Smooth muscle cell (in vitro differentiated cells): ENCODE measurements around the gene PPP2R2B. TPM values are rescaled to one million over a fixed set of nuclear protein-coding genes. Genes with fewer than 3 reads are reported as not detected.

Experiments used
- DNase-seq: peaks from one replicate; lab custom pipeline; 2025; ENCODE audit not compliant: unreplicated experiment; lab: John Stamatoyannopoulos, UW
- H2AFZ ChIP-seq: fragments of 200-600 bp; sonication (generic); 2 replicates; pipeline ENCODE4 v1.6.0; 2016; ENCODE audit warnings: antibody characterized with exemption, low read depth, mild to moderate bottlenecking
- H3F3A ChIP-seq: fragments of 200-600 bp; sonication (generic); 2 replicates; pipeline ENCODE4 v1.6.0; 2017; ENCODE audit warnings: antibody characterized with exemption, low read depth
- H3K27ac ChIP-seq: fragments of 200-600 bp; sonication (generic); 2 replicates; pipeline ENCODE4 v1.5.1; 2016; ENCODE audit warnings: low read depth, mild to moderate bottlenecking
- H3K27me3 ChIP-seq: fragments of 200-600 bp; sonication (generic); 2 replicates; pipeline ENCODE4 v1.6.1; 2016; ENCODE audit warnings: low read depth, mild to moderate bottlenecking
- H3K36me3 ChIP-seq: fragments of 200-600 bp; sonication (generic); 2 replicates; pipeline ENCODE4 v1.5.1; 2016; ENCODE audit warnings: low read depth
- H3K4me1 ChIP-seq: fragments of 200-600 bp; sonication (generic); 2 replicates; pipeline ENCODE4 v1.5.1; 2016; ENCODE audit warnings: low read depth
- H3K4me2 ChIP-seq: fragments of 200-600 bp; sonication (generic); 2 replicates; pipeline ENCODE4 v1.6.0; 2016; ENCODE audit warnings: mild to moderate bottlenecking
- H3K4me3 ChIP-seq: fragments of 200-600 bp; sonication (generic); 2 replicates; pipeline ENCODE4 v1.5.1; 2016; ENCODE audit warnings: mild to moderate bottlenecking
- H3K79me2 ChIP-seq: fragments of 200-600 bp; sonication (generic); 2 replicates; pipeline ENCODE4 v1.6.0; 2016; ENCODE audit warnings: low read depth, mild to moderate bottlenecking
- H3K9ac ChIP-seq: fragments of 200-600 bp; sonication (generic); 2 replicates; pipeline ENCODE4 v1.6.0; 2016; ENCODE audit warnings: low read depth
- H3K9me3 ChIP-seq: fragments of 200-600 bp; sonication (generic); replicated peaks from 2 replicates; pipeline ENCODE4 v1.5.1; 2016; ENCODE audit warnings: low read depth
- H4K20me1 ChIP-seq: fragments of 200-600 bp; sonication (generic); 2 replicates; pipeline ENCODE4 v1.6.0; 2016; ENCODE audit warnings: low read depth
- CTCF ChIP-seq: fragments of 200-600 bp; sonication (generic); IDR thresholded peaks from 2 replicates; pipeline ENCODE4 v1.5.1; 2017; ENCODE audit warnings: borderline replicate concordance, mild to moderate bottlenecking, antibody characterized with exemption; ENCODE audit not compliant: insufficient read depth, poor library complexity, severe bottlenecking
- WGBS: methylation state at CpG from one replicate; pipeline ENCODE4 v1.1.7; 2016; ENCODE audit warnings: low lambda C conversion rate; 5-methylcytosine and 5-hydroxymethylcytosine counted together
- polyA plus RNA-seq: library from polyadenylated mRNA; unstranded; fragments of >200 nt; fragmentation: Nextera tagmentation; extraction: Ambion mirVana; gene quantifications from 2 replicates; pipeline ENCODE4 v1.2.1, GENCODE V29; 2016
- total RNA-seq: library from RNA; depleted of rRNA; stranded (reverse); fragments of >200 nt; gene quantifications from 2 replicates; pipeline ENCODE4 v1.2.3, GENCODE V29; 2014

Gene PPP2R2B
- total and polyA plus RNA-seq, 2 experiments from 2014 or later: 0.89 to 2.2 TPM

GRCh38 chr5:146703499-146703898, 175.1 kb downstream of the PPP2R2B start:
- no peaks in the 10 kb centered on the region for H3F3A ChIP-seq
- H3K36me3 ChIP-seq: no peaks in the 10 kb centered on the region
- H3K9me3 ChIP-seq: no peaks in the 10 kb centered on the region
- H3K27me3 ChIP-seq: no peaks in the 10 kb centered on the region
- no peaks in the 10 kb centered on the region for H3K79me2 ChIP-seq
- H2AFZ ChIP-seq: no peak overlapping the region
- no peak for DNase-seq
- no peak for TF ChIP-seq CTCF
- no peaks in the 10 kb centered on the region for H4K20me1 ChIP-seq
- H3K4me3 ChIP-seq: no peak overlapping the region
- peak overlapping the region; percentile 33 for H3K27ac ChIP-seq
- H3K4me2 ChIP-seq: no peak overlapping the region
- peaks cover 11% of the 10 kb centered on the region for H3K4me1 ChIP-seq
- no peak overlapping the region for H3K9ac ChIP-seq

- H3K27ac ChIP-seq: no peak overlapping the region
- H3K79me2 ChIP-seq: no peaks in the 10 kb centered on the region
- no peak overlapping the region for H2AFZ ChIP-seq
- no peaks in the 10 kb centered on the region for H4K20me1 ChIP-seq
- H3K4me1 ChIP-seq: peaks cover 11% of the 10 kb centered on the region
- no peaks in the 10 kb centered on the region for H3K9me3 ChIP-seq
- 85% methylated on average over 6 of the region's 6 CpGs for WGBS
- no peaks in the 10 kb centered on the region for H3K36me3 ChIP-seq
- H3K4me2 ChIP-seq: no peak overlapping the region
- no peak overlapping the region for H3K9ac ChIP-seq
- no peak for TF ChIP-seq CTCF
- no peaks in the 10 kb centered on the region for H3K27me3 ChIP-seq
- H3F3A ChIP-seq: no peaks in the 10 kb centered on the region
- no peak overlapping the region for H3K4me3 ChIP-seq
- no peak for DNase-seq
These were observed 178.7 kb downstream of the PPP2R2B start for GRCh38 chr5:146699664-146700418.

GRCh38 chr5:146699138-146699537, 179.4 kb downstream of the PPP2R2B start:
- no peak overlapping the region for H3K9ac ChIP-seq
- H3K27me3 ChIP-seq: no peaks in the 10 kb centered on the region
- 48% methylated on average over 3 of the region's 3 CpGs for WGBS
- H3K4me3 ChIP-seq: no peak overlapping the region
- no peak overlapping the region for H3K4me2 ChIP-seq
- H3K9me3 ChIP-seq: no peaks in the 10 kb centered on the region
- H3K27ac ChIP-seq: no peak overlapping the region
- H3K36me3 ChIP-seq: no peaks in the 10 kb centered on the region
- no peaks in the 10 kb centered on the region for H4K20me1 ChIP-seq
- no peak for TF ChIP-seq CTCF
- DNase-seq: no peak
- H3F3A ChIP-seq: no peaks in the 10 kb centered on the region
- no peaks in the 10 kb centered on the region for H3K79me2 ChIP-seq
- no peak overlapping the region for H2AFZ ChIP-seq
- H3K4me1 ChIP-seq: peaks cover 11% of the 10 kb centered on the region

GRCh38 chr5:146698651-146699050, 179.9 kb downstream of the PPP2R2B start:
- H3K4me1 ChIP-seq: peaks cover 11% of the 10 kb centered on the region
- no peaks in the 10 kb centered on the region for H3K36me3 ChIP-seq
- no peaks in the 10 kb centered on the region for H3K27me3 ChIP-seq
- H3K4me3 ChIP-seq: no peak overlapping the region
- no peaks in the 10 kb centered on the region for H3K79me2 ChIP-seq
- WGBS: 93% methylated on average over 1 of the region's 1 CpG
- no peak overlapping the region for H3K9ac ChIP-seq
- DNase-seq: no peak
- no peak overlapping the region for H3K27ac ChIP-seq
- H2AFZ ChIP-seq: no peak overlapping the region
- H3F3A ChIP-seq: no peaks in the 10 kb centered on the region
- no peak for TF ChIP-seq CTCF
- H3K4me2 ChIP-seq: no peak overlapping the region
- H3K9me3 ChIP-seq: no peaks in the 10 kb centered on the region
- no peaks in the 10 kb centered on the region for H4K20me1 ChIP-seq
